GM23338 (cell line): Measurements from ENCODE around the gene KLHL18. TPM values are rescaled to one million over a fixed set of nuclear protein-coding genes. Genes with fewer than 3 reads are reported as not detected.

Experiments used
- ATAC-seq: fragments of 200-7000 bp; cut with Tn5 transposase; 3 replicates; pipeline ENCODE4 v1.9.1; 2020
- DNase-seq: peaks from one replicate; pipeline ENCODE4 v3.0.0-alpha.2; 2015; ENCODE audit warnings: low spot score
- H2AFZ ChIP-seq: fragments of 200-600 bp; sonication (generic); 2 replicates; pipeline ENCODE4 v1.8.0; 2016; ENCODE audit warnings: antibody characterized with exemption, mild to moderate bottlenecking, moderate library complexity
- H3F3A ChIP-seq: fragments of 200-600 bp; sonication (generic); replicated peaks from 2 replicates; pipeline ENCODE4 v1.8.0; 2017; ENCODE audit warnings: antibody characterized with exemption, mixed run types, low read depth
- H3K27ac ChIP-seq: fragments of 200-600 bp; sonication (generic); 2 replicates; pipeline ENCODE4 v1.6.1; 2016; ENCODE audit warnings: low read depth
- H3K27me3 ChIP-seq: fragments of 200-600 bp; sonication (generic); 2 replicates; pipeline ENCODE4 v1.8.0; 2016; ENCODE audit warnings: mild to moderate bottlenecking, mixed run types, moderate library complexity; ENCODE audit not compliant: insufficient read depth
- H3K36me3 ChIP-seq: fragments of 200-600 bp; sonication (generic); 2 replicates; pipeline ENCODE4 v1.8.0; 2016; ENCODE audit warnings: mild to moderate bottlenecking; ENCODE audit not compliant: insufficient read depth
- H3K4me1 ChIP-seq: fragments of 200-600 bp; sonication (generic); 2 replicates; pipeline ENCODE4 v1.8.0; 2016; ENCODE audit warnings: mild to moderate bottlenecking, moderate library complexity; ENCODE audit not compliant: insufficient read depth
- H3K4me2 ChIP-seq: fragments of 200-600 bp; sonication (generic); 2 replicates; pipeline ENCODE4 v1.7.1; 2017; ENCODE audit warnings: mixed run types
- H3K4me3 ChIP-seq: fragments of 200-600 bp; sonication (generic); 2 replicates; pipeline ENCODE4 v1.6.1; 2016; ENCODE audit warnings: mixed run types
- H3K79me2 ChIP-seq: fragments of 200-600 bp; sonication (generic); replicated peaks from 2 replicates; pipeline ENCODE4 v1.8.0; 2017; ENCODE audit warnings: mild to moderate bottlenecking; ENCODE audit not compliant: insufficient read depth
- H3K9me2 ChIP-seq: fragments of 200-600 bp; sonication (generic); 2 replicates; pipeline ENCODE4 v1.8.0; 2017; ENCODE audit not compliant: insufficient read depth
- H4K20me1 ChIP-seq: fragments of 200-600 bp; sonication (generic); replicated peaks from 2 replicates; pipeline ENCODE4 v1.8.0; 2017; ENCODE audit warnings: mild to moderate bottlenecking; ENCODE audit not compliant: insufficient read depth
- H3K27ac Mint-ChIP-seq: 2 replicates; pipeline ENCODE4 v1.8.0; 2020; ENCODE audit warnings: inconsistent platforms, mild to moderate bottlenecking, moderate library complexity, mixed read lengths
- H3K27me3 Mint-ChIP-seq: 3 replicates; pipeline ENCODE4 v1.8.0; 2022; ENCODE audit warnings: low read depth, mild to moderate bottlenecking, moderate library complexity, mixed read lengths, inconsistent platforms; ENCODE audit not compliant: insufficient read depth, poor library complexity
- H3K36me3 Mint-ChIP-seq: 3 replicates; pipeline ENCODE4 v1.8.0; 2021; ENCODE audit warnings: low read depth, mild to moderate bottlenecking, inconsistent platforms, moderate library complexity, mixed read lengths
- H3K4me1 Mint-ChIP-seq: 3 replicates; pipeline ENCODE4 v1.8.0; 2020; ENCODE audit warnings: mild to moderate bottlenecking, inconsistent platforms, mixed read lengths
- H3K4me3 Mint-ChIP-seq: 3 replicates; pipeline ENCODE4 v1.8.0; 2021; ENCODE audit warnings: moderate library complexity, mild to moderate bottlenecking, inconsistent platforms, mixed read lengths
- H3K9me3 Mint-ChIP-seq: 3 replicates; pipeline ENCODE4 v1.8.0; 2020; ENCODE audit warnings: moderate library complexity, mild to moderate bottlenecking, inconsistent platforms, mixed read lengths
- CREB1 ChIP-seq: fragments of 250-450 bp; sonication (Bioruptor Pico); IDR thresholded peaks from 2 replicates; pipeline ENCODE4 v1.5.0; 2020; ENCODE audit warnings: low read depth, mild to moderate bottlenecking, moderate library complexity
- CTCF ChIP-seq, 2 experiments: fragments of 200-600 bp in 1 of 2; sonication (generic) in 1 of 2; conservative IDR thresholded peaks; 2 replicates each; pipeline versions ENCODE4 v1.5.1 to v1.6.1; 2016 to 2017; ENCODE audit warnings: antibody characterized with exemption in 2 of 2, low read depth in 2 of 2, mild to moderate bottlenecking in 2 of 2, moderate library complexity in 1 of 2
- EZH2 ChIP-seq: fragments of 200-600 bp; sonication (generic); IDR thresholded peaks from one replicate; pipeline ENCODE4 v1.8.0; 2017; ENCODE audit warnings: antibody characterized with exemption, mild to moderate bottlenecking, low read depth; ENCODE audit not compliant: unreplicated experiment
- EZH2phosphoT487 ChIP-seq: fragments of 200-600 bp; sonication (generic); IDR thresholded peaks from one replicate; pipeline ENCODE4 v1.8.1; 2018; ENCODE audit warnings: antibody characterized with exemption; ENCODE audit not compliant: unreplicated experiment
- JUNB ChIP-seq: IDR thresholded peaks from one replicate; pipeline ENCODE4 v1.6.1; 2016; ENCODE audit warnings: antibody characterized with exemption; ENCODE audit not compliant: unreplicated experiment
- NANOG ChIP-seq: IDR thresholded peaks from 2 replicates; pipeline ENCODE4 v1.6.1; 2016; ENCODE audit warnings: antibody characterized with exemption, borderline replicate concordance
- STAT1 ChIP-seq: IDR thresholded peaks from one replicate; pipeline ENCODE4 v1.6.1; 2016; ENCODE audit warnings: antibody characterized with exemption; ENCODE audit not compliant: unreplicated experiment
- ZNF114 ChIP-seq: fragments of 250-450 bp; sonication (Bioruptor Pico); IDR thresholded peaks from 2 replicates; pipeline ENCODE4 v1.5.0; 2020; ENCODE audit warnings: mild to moderate bottlenecking, moderate library complexity
- polyA plus RNA-seq: library from polyadenylated mRNA; unstranded; fragments of >200 nt; fragmentation: Nextera tagmentation; extraction: Ambion mirVana; gene quantifications from 2 replicates; pipeline ENCODE4 v1.2.1, GENCODE V29; 2016
- total RNA-seq: library from RNA; depleted of rRNA; stranded (reverse); fragments of >200 nt; shearing (Covaris generic); gene quantifications from 2 replicates; pipeline ENCODE4 v1.2.3, GENCODE V29; 2014
- TF ChIP-seq, protein P1 (sequence below): IDR thresholded peaks from 2 replicates; pipeline ENCODE4 v1.6.1; 2016; ENCODE audit warnings: antibody characterized with exemption
- TF ChIP-seq, protein P2 (sequence below): IDR thresholded peaks from one replicate; pipeline ENCODE4 v1.6.1; 2018; ENCODE audit warnings: antibody characterized with exemption; ENCODE audit not compliant: unreplicated experiment
- TF ChIP-seq, protein P3 (sequence below): fragments of 250-450 bp; sonication (Bioruptor Pico); IDR thresholded peaks from 2 replicates; pipeline ENCODE4 v1.5.0; 2020; ENCODE audit warnings: mild to moderate bottlenecking, moderate library complexity

Gene KLHL18
- total and polyA plus RNA-seq, 2 experiments from 2014 or later: 11.3 to 18.1 TPM

GRCh38 chr3:47247131-47248064 is 35.3 kb upstream of the KLHL18 start:
- H3K4me2 ChIP-seq: no peak overlapping the region
- H3K9me3 Mint-ChIP-seq: no peaks in the 10 kb centered on the region; the same call in 2 of the 3 replicates
- no peak for DNase-seq
- no peaks in the 10 kb centered on the region for H3K27me3 ChIP-seq
- no peaks in the 10 kb centered on the region for H3K4me1 ChIP-seq
- no peak for ATAC-seq
- TF ChIP-seq EZH2phosphoT487 (no peak), STAT1 (no peak), CREB1 (CRISPR knock-in tag) (no peak), JUNB (no peak), NANOG (no peak), EZH2 (no peak), CTCF (conservative IDR thresholded peaks at IDR 0.05; ENCODE audit: low read depth in 2 of 2) (no peak), ZNF114 (CRISPR knock-in tag) (no peak)
- TF ChIP-seq, protein P1, sequence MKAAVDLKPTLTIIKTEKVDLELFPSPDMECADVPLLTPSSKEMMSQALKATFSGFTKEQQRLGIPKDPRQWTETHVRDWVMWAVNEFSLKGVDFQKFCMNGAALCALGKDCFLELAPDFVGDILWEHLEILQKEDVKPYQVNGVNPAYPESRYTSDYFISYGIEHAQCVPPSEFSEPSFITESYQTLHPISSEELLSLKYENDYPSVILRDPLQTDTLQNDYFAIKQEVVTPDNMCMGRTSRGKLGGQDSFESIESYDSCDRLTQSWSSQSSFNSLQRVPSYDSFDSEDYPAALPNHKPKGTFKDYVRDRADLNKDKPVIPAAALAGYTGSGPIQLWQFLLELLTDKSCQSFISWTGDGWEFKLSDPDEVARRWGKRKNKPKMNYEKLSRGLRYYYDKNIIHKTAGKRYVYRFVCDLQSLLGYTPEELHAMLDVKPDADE: no peak
- TF ChIP-seq, protein P2, sequence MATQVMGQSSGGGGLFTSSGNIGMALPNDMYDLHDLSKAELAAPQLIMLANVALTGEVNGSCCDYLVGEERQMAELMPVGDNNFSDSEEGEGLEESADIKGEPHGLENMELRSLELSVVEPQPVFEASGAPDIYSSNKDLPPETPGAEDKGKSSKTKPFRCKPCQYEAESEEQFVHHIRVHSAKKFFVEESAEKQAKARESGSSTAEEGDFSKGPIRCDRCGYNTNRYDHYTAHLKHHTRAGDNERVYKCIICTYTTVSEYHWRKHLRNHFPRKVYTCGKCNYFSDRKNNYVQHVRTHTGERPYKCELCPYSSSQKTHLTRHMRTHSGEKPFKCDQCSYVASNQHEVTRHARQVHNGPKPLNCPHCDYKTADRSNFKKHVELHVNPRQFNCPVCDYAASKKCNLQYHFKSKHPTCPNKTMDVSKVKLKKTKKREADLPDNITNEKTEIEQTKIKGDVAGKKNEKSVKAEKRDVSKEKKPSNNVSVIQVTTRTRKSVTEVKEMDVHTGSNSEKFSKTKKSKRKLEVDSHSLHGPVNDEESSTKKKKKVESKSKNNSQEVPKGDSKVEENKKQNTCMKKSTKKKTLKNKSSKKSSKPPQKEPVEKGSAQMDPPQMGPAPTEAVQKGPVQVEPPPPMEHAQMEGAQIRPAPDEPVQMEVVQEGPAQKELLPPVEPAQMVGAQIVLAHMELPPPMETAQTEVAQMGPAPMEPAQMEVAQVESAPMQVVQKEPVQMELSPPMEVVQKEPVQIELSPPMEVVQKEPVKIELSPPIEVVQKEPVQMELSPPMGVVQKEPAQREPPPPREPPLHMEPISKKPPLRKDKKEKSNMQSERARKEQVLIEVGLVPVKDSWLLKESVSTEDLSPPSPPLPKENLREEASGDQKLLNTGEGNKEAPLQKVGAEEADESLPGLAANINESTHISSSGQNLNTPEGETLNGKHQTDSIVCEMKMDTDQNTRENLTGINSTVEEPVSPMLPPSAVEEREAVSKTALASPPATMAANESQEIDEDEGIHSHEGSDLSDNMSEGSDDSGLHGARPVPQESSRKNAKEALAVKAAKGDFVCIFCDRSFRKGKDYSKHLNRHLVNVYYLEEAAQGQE: no peak
- TF ChIP-seq, protein P3, sequence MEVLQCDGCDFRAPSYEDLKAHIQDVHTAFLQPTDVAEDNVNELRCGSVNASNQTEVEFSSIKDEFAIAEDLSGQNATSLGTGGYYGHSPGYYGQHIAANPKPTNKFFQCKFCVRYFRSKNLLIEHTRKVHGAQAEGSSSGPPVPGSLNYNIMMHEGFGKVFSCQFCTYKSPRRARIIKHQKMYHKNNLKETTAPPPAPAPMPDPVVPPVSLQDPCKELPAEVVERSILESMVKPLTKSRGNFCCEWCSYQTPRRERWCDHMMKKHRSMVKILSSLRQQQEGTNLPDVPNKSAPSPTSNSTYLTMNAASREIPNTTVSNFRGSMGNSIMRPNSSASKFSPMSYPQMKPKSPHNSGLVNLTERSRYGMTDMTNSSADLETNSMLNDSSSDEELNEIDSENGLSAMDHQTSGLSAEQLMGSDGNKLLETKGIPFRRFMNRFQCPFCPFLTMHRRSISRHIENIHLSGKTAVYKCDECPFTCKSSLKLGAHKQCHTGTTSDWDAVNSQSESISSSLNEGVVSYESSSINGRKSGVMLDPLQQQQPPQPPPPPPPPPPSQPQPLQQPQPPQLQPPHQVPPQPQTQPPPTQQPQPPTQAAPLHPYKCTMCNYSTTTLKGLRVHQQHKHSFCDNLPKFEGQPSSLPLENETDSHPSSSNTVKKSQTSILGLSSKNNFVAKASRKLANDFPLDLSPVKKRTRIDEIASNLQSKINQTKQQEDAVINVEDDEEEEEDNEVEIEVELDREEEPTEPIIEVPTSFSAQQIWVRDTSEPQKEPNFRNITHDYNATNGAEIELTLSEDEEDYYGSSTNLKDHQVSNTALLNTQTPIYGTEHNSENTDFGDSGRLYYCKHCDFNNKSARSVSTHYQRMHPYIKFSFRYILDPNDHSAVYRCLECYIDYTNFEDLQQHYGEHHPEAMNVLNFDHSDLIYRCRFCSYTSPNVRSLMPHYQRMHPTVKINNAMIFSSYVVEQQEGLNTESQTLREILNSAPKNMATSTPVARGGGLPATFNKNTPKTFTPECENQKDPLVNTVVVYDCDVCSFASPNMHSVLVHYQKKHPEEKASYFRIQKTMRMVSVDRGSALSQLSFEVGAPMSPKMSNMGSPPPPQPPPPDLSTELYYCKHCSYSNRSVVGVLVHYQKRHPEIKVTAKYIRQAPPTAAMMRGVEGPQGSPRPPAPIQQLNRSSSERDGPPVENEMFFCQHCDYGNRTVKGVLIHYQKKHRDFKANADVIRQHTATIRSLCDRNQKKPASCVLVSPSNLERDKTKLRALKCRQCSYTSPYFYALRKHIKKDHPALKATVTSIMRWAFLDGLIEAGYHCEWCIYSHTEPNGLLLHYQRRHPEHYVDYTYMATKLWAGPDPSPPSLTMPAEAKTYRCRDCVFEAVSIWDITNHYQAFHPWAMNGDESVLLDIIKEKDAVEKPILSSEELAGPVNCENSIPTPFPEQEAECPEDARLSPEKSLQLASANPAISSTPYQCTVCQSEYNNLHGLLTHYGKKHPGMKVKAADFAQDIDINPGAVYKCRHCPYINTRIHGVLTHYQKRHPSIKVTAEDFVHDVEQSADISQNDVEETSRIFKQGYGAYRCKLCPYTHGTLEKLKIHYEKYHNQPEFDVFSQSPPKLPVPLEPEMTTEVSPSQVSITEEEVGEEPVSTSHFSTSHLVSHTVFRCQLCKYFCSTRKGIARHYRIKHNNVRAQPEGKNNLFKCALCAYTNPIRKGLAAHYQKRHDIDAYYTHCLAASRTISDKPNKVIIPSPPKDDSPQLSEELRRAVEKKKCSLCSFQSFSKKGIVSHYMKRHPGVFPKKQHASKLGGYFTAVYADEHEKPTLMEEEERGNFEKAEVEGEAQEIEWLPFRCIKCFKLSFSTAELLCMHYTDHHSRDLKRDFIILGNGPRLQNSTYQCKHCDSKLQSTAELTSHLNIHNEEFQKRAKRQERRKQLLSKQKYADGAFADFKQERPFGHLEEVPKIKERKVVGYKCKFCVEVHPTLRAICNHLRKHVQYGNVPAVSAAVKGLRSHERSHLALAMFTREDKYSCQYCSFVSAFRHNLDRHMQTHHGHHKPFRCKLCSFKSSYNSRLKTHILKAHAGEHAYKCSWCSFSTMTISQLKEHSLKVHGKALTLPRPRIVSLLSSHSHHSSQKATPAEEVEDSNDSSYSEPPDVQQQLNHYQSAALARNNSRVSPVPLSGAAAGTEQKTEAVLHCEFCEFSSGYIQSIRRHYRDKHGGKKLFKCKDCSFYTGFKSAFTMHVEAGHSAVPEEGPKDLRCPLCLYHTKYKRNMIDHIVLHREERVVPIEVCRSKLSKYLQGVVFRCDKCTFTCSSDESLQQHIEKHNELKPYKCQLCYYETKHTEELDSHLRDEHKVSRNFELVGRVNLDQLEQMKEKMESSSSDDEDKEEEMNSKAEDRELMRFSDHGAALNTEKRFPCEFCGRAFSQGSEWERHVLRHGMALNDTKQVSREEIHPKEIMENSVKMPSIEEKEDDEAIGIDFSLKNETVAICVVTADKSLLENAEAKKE (CRISPR knock-in tag): no peak
- no peak overlapping the region for H3K4me3 ChIP-seq
- no peaks in the 10 kb centered on the region for H3K27me3 Mint-ChIP-seq
- 0 out of 2 replicates have a peak, but pooled peaks cover 4% of the 10 kb centered on the region for H3K9me2 ChIP-seq
- no peaks in the 10 kb centered on the region for H3K36me3 Mint-ChIP-seq
- H3K27ac Mint-ChIP-seq: no peak overlapping the region
- H3K36me3 ChIP-seq: no peaks in the 10 kb centered on the region
- no peak overlapping the region for H3K27ac ChIP-seq
- H3K4me1 Mint-ChIP-seq: peaks cover 4% of the 10 kb centered on the region; the same call in 2 of the 3 replicates
- no peaks in the 10 kb centered on the region for H3F3A ChIP-seq
- no peaks in the 10 kb centered on the region for H3K79me2 ChIP-seq
- H2AFZ ChIP-seq: no peak overlapping the region
- H3K4me3 Mint-ChIP-seq: no peak overlapping the region
- H4K20me1 ChIP-seq: no peaks in the 10 kb centered on the region
